CD1c-positive myeloid dendritic cell (primary cell): ENCODE measurements around the gene NLRP8.
"Not testable (repeated sequence)": the region's sequence is repeated elsewhere in the genome, so short reads cannot be mapped to it uniquely, and the experiment has no call there.

ENCODE experiments used
- DNase-seq: peaks from one replicate; pipeline ENCODE4 v3.0.0-alpha.2; 2016; ENCODE audit errors: extremely low spot score

The NLRP8 gene

GRCh38 chr19:55947532-55947931, at the start of gene NLRP8:
Gene NLRP8 (plus strand): TSS chr19:55947832.
- DNase-seq = no peak

- no peak for DNase-seq
These were observed 48.7 kb upstream of the NLRP8 start for GRCh38 chr19:55898911-55899310.

- DNase-seq = no peak
These were observed 46.1 kb upstream of the NLRP8 start for GRCh38 chr19:55901369-55902079.

GRCh38 chr19:55902080-55902751, 45.4 kb upstream of the NLRP8 start:
- no peak for DNase-seq

- no peak for DNase-seq
These were observed 40.3 kb upstream of the NLRP8 start for GRCh38 chr19:55907286-55907685.

- no peak for DNase-seq
These were observed 39.9 kb upstream of the NLRP8 start for GRCh38 chr19:55907746-55908145.

- DNase-seq = no peak
These were observed 37.8 kb upstream of the NLRP8 start for GRCh38 chr19:55909801-55910200.

GRCh38 chr19:55912916-55913315, 34.7 kb upstream of the NLRP8 start:
- DNase-seq = no peak

GRCh38 chr19:55913643-55914268, 33.9 kb upstream of the NLRP8 start:
- DNase-seq = no peak

- DNase-seq = no peak
These were observed 24.1 kb upstream of the NLRP8 start for GRCh38 chr19:55923556-55923955.

GRCh38 chr19:55927991-55928390, 19.6 kb upstream of the NLRP8 start:
- no peak for DNase-seq

GRCh38 chr19:55929258-55929657, 18.4 kb upstream of the NLRP8 start:
- DNase-seq = not testable (repeated sequence)

- no peak for DNase-seq
These were observed 16.6 kb upstream of the NLRP8 start for GRCh38 chr19:55930996-55931515.

- DNase-seq = no peak
These were observed 15.7 kb upstream of the NLRP8 start, which contains the start of gene NLRP13 for GRCh38 chr19:55931936-55932386. Gene NLRP13 (minus strand): TSS chr19:55932336. CDS start chr19:55932311, 25 bp downstream.

GRCh38 chr19:55935206-55935605, 12.4 kb upstream of the NLRP8 start:
- no peak for DNase-seq

- no peak for DNase-seq
These were observed 8.4 kb upstream of the NLRP8 start for GRCh38 chr19:55939206-55939605.

GRCh38 chr19:55940306-55940705, 7.3 kb upstream of the NLRP8 start:
- no peak for DNase-seq

GRCh38 chr19:55950566-55950965, 2.9 kb downstream of the NLRP8 start:
- DNase-seq = not testable (repeated sequence)

- DNase-seq = no peak
These were observed 8.8 kb downstream of the NLRP8 start for GRCh38 chr19:55956431-55956830.

GRCh38 chr19:55958356-55958755, 10.7 kb downstream of the NLRP8 start:
- DNase-seq = no peak

- no peak for DNase-seq
These were observed 12.5 kb downstream of the NLRP8 start for GRCh38 chr19:55959996-55960675.

GRCh38 chr19:55962186-55962585, 14.6 kb downstream of the NLRP8 start:
- DNase-seq = no peak
